Measurements from ENCODE around the gene CCDC80.

DNA sequence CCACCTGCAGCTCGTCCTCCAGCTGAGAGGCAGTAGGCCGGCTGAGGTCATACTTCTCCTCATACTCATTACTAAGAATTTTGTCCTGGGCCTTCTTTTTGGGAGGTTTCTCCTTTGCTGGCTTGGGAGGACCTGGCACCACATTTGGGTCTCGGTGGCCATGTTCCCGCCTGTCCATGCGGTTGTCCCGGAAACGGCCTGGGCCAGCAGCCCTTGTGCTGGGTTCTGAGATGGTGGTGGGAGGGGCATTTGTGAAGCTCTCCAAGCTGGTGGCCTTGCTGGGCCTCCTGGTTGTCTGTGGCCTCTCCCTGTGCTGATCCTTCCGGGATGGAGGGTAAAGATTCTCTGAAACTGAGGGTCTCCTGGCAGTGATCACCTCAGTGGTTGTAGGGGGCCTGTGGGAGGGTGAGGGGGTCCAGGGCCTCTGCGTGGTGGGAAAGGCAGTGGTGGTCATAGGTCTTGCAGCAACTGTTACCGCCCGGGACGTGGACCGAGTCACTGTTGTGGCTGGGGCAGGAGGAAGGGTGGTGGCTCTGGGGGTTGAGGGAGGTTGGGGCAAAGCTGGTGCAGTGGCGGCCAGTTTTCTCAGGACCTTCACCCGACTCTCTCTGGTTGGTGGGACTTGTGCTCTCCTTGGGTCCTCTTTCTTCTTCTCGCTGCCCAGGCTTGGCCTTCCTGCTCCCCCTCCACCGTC is 2.5 kb downstream of the CCDC80 start:
- TF ChIP-seq, protein P1, sequence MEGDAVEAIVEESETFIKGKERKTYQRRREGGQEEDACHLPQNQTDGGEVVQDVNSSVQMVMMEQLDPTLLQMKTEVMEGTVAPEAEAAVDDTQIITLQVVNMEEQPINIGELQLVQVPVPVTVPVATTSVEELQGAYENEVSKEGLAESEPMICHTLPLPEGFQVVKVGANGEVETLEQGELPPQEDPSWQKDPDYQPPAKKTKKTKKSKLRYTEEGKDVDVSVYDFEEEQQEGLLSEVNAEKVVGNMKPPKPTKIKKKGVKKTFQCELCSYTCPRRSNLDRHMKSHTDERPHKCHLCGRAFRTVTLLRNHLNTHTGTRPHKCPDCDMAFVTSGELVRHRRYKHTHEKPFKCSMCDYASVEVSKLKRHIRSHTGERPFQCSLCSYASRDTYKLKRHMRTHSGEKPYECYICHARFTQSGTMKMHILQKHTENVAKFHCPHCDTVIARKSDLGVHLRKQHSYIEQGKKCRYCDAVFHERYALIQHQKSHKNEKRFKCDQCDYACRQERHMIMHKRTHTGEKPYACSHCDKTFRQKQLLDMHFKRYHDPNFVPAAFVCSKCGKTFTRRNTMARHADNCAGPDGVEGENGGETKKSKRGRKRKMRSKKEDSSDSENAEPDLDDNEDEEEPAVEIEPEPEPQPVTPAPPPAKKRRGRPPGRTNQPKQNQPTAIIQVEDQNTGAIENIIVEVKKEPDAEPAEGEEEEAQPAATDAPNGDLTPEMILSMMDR (IDR thresholded peaks at IDR 0.05; ENCODE audit: insufficient read depth, low read length), result no peak
- no peak for TF ChIP-seq POLR2AphosphoS5 (IDR thresholded peaks at IDR 0.05; ENCODE audit: low read depth)
- TF ChIP-seq, protein P2, sequence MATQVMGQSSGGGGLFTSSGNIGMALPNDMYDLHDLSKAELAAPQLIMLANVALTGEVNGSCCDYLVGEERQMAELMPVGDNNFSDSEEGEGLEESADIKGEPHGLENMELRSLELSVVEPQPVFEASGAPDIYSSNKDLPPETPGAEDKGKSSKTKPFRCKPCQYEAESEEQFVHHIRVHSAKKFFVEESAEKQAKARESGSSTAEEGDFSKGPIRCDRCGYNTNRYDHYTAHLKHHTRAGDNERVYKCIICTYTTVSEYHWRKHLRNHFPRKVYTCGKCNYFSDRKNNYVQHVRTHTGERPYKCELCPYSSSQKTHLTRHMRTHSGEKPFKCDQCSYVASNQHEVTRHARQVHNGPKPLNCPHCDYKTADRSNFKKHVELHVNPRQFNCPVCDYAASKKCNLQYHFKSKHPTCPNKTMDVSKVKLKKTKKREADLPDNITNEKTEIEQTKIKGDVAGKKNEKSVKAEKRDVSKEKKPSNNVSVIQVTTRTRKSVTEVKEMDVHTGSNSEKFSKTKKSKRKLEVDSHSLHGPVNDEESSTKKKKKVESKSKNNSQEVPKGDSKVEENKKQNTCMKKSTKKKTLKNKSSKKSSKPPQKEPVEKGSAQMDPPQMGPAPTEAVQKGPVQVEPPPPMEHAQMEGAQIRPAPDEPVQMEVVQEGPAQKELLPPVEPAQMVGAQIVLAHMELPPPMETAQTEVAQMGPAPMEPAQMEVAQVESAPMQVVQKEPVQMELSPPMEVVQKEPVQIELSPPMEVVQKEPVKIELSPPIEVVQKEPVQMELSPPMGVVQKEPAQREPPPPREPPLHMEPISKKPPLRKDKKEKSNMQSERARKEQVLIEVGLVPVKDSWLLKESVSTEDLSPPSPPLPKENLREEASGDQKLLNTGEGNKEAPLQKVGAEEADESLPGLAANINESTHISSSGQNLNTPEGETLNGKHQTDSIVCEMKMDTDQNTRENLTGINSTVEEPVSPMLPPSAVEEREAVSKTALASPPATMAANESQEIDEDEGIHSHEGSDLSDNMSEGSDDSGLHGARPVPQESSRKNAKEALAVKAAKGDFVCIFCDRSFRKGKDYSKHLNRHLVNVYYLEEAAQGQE (IDR thresholded peaks at IDR 0.05; ENCODE audit: insufficient replicate concordance, low read depth), result no peak

All from HL-60 (cell line).